GM21528 (cell line): Measurements from ENCODE around the gene DNAI1.

Experiments used
- ATAC-seq: cut with Tn5 transposase; IDR thresholded peaks from one replicate; pipeline ENCODE4 v1.9.1; 2021; ENCODE audit warnings: mild to moderate bottlenecking, moderate library complexity; ENCODE audit not compliant: unreplicated experiment, low FRiP score

The DNAI1 gene

GRCh38 chr9:34555500-34555899 lies 96.9 kb downstream of the DNAI1 start:
- no peak for ATAC-seq

- ATAC-seq = no peak
These were observed 97.4 kb downstream of the DNAI1 start for GRCh38 chr9:34555936-34556525.

GRCh38 chr9:34556949-34557348 lies 98.3 kb downstream of the DNAI1 start:
- ATAC-seq = no peak

- ATAC-seq = no peak
These were observed 99.1 kb downstream of the DNAI1 start for GRCh38 chr9:34557426-34558321.

- no peak for ATAC-seq
These were observed 99.8 kb downstream of the DNAI1 start for GRCh38 chr9:34558364-34558763.

- ATAC-seq = no peak
These were observed 100.5 kb downstream of the DNAI1 start for GRCh38 chr9:34558919-34559623.

- ATAC-seq = no peak
These were observed 101.2 kb downstream of the DNAI1 start for GRCh38 chr9:34559624-34560455.

GRCh38 chr9:34560599-34561214 lies 102.1 kb downstream of the DNAI1 start:
- ATAC-seq = no peak

- no peak for ATAC-seq
These were observed 103.6 kb downstream of the DNAI1 start for GRCh38 chr9:34562135-34562745.

GRCh38 chr9:34563262-34563661 lies 104.7 kb downstream of the DNAI1 start:
- ATAC-seq = no peak

GRCh38 chr9:34564617-34565016 lies 106.0 kb downstream of the DNAI1 start:
- no peak for ATAC-seq

- no peak for ATAC-seq
These were observed 107.3 kb downstream of the DNAI1 start for GRCh38 chr9:34565856-34566255.

- no peak for ATAC-seq
These were observed 107.7 kb downstream of the DNAI1 start for GRCh38 chr9:34566322-34566721.

- ATAC-seq = no peak
These were observed 108.4 kb downstream of the DNAI1 start for GRCh38 chr9:34566972-34567371.

- ATAC-seq = no peak
These were observed 109.5 kb downstream of the DNAI1 start for GRCh38 chr9:34568133-34568532.

- ATAC-seq = no peak
These were observed 110.2 kb downstream of the DNAI1 start for GRCh38 chr9:34568774-34569173.

GRCh38 chr9:34570376-34570775 lies 111.8 kb downstream of the DNAI1 start:
- no peak for ATAC-seq
